Activated T-cell treated with anti-CD3 and anti-CD28 coated beads, Interleukin-2, amount 50 U/mL, for 1 hour (primary cell): ENCODE measurements around the gene RAB3GAP2.
"Not testable (repeated sequence)": the region's sequence is repeated elsewhere in the genome, so short reads cannot be mapped to it uniquely, and the experiment has no call there.

Experiments used
- DNase-seq: peaks from one replicate; pipeline ENCODE4 v3.0.0-alpha.2; 2020

Gene RAB3GAP2

GRCh38 chr1:220186752-220187151 lies 85.5 kb downstream of the RAB3GAP2 start:
- no peak for DNase-seq

- DNase-seq: no peak
Observed at GRCh38 chr1:220184506-220184905, 87.7 kb downstream of the RAB3GAP2 start.

- DNase-seq: no peak
Observed at GRCh38 chr1:220182656-220183055, 89.6 kb downstream of the RAB3GAP2 start.

DNA sequence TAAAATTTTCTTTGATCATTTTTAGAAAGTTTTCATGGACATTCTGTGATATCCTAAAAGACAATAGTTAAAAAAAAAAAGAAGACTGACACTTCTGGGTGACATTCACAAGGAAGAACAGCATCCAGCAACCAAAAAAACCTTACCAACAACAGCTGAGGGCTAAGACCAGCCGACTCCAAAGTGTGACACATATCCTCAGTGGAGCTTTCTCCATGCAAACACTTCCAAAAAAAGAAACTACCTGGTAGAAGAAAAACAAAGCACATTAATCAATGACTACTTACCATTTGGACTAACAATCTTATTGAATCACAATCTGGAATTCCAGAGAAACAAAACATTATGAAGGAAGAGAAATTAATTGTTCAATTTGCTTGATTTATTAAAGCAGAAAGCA lies 90.1 kb downstream of the RAB3GAP2 start:
- DNase-seq: no peak

DNA sequence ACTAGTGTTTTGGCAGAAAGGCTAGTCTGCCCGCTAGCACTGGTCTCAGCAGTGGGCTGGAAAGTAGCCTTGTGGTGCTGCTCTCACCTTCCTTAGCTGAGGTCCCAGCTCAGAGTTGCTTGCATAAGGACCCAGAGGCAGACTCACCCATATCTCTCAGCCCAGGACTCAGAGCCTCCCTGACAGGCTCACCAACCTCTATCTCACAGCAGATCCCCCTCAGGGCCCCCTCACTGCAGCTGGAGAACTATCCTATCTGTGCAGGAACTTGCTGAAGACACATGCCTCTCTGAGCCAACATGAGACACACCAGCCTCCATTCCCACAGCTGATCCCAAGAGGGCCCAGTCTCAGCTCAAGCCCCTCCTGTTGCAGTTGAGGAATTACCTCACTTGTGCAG lies 95.7 kb downstream of the RAB3GAP2 start:
- no peak for DNase-seq

DNA sequence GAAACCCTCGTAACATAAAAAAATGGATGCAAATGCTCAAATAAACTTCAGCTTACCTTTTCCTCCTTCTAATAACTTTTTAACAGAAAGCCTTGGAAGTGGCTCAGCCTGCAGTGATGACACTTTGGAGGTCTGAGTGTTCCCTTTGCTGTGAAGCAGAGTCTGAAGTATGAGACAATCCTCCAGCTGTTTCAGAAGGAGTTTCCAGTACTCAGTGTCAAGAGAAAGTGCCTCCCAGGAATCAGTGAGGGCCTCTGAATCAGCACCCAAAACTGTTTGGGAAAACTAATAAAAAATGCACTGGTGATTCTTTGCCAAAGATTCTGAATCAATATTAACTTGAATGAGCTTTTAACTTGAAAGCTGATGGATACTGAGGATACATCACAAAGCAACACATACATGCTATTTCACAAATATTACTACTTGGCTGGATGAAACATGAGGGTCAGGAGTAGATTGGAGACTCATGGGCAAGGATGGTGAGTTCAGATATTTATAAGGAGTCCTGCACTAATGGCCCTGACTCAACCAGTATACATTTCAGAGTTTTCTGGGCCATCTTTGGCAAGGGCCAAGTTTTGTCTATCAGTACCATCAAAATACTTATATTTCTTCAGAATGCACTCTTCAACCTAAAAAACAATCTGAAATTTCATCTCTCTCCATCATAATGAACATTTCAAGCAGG lies 101.3 kb downstream of the RAB3GAP2 start:
- no peak for DNase-seq

DNA sequence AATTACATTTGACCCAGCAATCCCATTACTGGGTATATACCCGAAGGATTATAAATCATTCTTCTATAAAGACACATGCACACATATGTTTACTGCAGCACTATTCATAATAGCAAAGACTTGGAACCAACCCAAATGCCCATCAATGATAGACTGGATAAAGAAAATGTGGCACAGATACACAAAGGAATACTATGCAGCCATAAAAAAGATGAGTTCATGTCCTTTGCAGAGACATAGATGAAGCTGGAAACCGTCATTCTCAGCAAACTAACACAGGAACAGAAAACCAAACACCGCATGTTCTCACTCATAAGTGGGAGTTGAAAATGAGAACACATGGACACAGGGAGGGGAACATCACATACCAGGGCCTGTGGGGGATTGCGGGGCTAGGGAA lies 102.4 kb downstream of the RAB3GAP2 start:
- not testable (repeated sequence) for DNase-seq

DNA sequence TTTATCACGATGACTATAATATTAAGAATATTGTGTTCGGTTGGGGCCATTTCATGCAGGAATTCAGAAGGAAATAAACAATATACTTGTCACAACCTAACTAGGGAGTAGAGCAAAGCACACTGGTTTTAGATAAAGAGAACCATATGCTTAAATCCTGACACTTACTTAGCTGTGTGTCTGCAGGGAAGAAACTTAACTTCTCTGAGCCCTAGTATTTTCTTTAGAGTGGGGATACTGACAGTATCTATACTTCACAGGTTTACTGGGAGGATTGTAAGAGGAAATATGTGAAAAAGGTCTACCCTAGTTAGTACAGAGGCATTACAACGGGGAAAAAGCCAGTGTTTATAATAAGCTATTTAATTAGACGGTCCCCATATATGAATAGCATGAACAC lies 105.4 kb downstream of the RAB3GAP2 start:
- DNase-seq: no peak

GRCh38 chr1:220164517-220164916 lies 107.7 kb downstream of the RAB3GAP2 start:
- DNase-seq: no peak

- no peak for DNase-seq
Observed at GRCh38 chr1:220164116-220164515, 108.1 kb downstream of the RAB3GAP2 start.

DNA sequence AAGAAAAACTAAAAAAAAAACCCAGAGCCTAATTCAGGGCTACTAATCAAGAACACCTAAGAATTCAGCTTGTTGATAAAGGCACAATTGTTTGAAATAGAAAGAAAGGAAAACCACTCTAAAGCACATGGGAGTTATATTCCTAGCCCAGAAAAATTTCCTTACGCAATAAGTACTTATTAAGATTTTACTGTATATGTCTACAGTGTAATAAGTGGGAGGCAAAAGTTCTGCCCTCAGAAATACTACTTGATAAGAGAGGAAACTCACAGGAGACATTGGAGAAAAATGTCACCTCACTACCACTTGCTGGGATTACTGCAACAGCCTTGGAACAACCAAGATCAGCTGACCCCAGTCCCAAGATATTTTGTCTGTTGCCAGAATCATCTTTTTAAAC lies 112.2 kb downstream of the RAB3GAP2 start:
- DNase-seq: no peak

- DNase-seq: no peak
Observed at GRCh38 chr1:220159041-220159440, 113.2 kb downstream of the RAB3GAP2 start.

DNA sequence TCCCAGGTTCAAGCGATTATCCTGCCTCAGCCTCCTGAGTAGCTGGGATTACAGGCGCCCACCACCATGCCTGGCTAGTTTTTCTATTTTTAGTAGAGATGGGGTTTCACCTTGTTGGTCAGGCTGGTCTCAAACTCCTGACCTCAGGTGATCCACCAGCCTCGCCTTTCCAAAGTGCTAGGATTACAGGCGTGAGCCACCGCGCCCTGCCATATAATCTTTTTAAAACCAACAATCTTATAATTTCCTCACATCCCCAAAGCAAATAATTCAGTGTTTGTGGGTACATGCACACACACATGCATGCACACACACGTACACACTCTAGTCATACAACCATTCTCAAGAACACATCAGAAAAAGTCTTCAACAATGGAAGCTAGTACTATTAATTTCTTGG lies 113.7 kb downstream of the RAB3GAP2 start:
- DNase-seq: not testable (repeated sequence)

DNA sequence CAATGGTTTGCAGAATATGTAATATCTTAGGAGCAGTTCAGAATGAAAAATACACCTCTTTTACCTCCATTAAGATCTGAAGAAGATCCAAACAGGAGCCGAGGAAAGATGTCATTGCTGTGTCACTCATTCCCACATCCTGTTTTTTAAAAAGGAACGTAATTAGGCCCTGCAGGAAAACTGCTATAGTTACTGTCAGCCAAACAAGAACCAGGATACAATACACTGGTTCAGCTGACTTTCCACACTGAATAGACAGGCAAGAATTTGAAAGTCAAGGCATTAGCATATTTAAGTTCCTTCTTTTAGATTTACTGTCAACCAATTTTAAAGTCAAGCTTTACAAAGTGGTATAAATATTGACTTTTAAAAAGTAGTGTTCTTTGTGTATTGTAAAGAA lies 114.5 kb downstream of the RAB3GAP2 start:
- no peak for DNase-seq

DNA sequence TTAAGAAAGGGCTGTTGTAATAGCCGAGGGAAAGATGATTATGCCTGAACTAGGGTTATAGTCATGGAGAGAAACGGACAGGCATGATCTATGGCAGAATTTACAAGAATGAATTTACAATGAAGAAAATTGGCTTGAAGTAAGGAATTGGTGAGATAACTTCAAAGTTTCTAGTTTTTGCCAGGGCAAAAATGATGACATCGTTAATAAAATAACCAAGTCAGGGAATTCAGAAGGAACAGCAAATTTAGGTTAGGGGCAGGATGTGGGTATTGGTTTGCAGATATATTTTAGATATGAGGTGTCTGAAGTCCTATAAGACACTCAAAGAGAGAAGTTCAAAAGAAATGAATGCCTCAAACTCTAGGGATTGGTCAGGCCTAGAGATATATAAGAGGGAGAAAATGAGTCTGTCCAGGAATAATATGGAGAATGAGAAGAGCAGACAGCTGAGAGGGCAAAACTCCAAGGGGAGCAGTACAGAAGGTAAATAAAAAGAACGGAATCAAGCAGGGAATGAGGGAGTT lies 115.6 kb downstream of the RAB3GAP2 start:
- DNase-seq: no peak

DNA sequence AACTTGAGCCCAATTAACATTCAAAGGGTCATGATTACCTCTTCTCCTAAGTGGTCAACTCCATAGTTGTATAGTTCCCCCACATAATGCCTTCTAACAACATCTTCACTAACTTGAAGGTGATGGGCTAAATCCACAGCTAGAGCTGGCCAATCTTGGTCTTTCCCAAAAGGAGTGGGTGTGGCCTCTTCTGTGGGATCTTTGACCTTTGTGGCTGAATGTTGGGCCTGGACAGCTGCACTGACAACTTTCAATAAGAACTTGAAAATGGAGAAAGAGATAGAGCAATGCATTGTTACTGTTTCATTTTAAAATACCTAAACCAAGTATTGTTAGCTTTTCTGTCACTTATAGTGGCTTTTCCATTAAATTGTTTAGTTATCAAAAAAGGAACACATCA lies 119.1 kb downstream of the RAB3GAP2 start:
- DNase-seq: no peak

DNA sequence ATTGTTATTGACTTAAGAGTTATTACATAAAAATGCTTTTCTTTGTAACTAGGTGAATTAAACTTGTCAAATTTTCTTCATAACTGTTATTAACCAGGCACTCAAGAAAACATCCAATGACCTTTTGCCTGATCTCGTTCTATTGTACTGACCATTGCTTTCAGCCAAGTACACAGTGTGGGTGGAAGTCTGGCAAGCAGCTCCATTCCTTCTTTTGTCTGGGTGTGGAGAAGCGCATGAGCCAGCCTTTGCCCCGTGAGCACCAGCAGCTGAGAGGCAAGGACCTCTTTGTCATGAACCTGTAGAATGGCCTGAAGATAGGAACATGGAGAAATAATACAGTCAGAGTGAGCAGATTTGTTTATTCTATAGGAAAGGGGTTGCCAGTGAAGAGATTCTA lies 120.8 kb downstream of the RAB3GAP2 start:
- no peak for DNase-seq

GRCh38 chr1:220149742-220150141 lies 122.5 kb downstream of the RAB3GAP2 start:
- no peak for DNase-seq

DNA sequence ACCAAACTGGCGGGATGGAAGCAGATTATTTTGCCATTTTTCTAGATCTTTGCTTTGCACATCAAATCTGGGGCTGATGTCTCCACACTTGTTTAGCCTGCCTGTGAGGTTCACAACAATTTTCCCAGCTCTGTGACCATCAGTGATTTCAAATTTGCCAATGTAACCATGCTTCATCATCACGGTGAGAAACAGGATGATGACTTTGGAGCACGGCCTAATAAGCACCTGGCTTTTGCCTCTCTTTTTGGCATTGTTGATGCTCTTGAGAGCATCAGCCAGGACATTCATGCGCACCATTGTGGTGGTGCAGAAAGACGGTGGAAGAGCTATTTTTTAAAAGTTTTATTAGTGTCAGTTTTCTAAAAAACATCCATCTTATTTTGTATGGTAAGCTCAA lies 128.2 kb downstream of the RAB3GAP2 start:
- no peak for DNase-seq

- no peak for DNase-seq
Observed at GRCh38 chr1:220139966-220140365, 132.3 kb downstream of the RAB3GAP2 start.

DNA sequence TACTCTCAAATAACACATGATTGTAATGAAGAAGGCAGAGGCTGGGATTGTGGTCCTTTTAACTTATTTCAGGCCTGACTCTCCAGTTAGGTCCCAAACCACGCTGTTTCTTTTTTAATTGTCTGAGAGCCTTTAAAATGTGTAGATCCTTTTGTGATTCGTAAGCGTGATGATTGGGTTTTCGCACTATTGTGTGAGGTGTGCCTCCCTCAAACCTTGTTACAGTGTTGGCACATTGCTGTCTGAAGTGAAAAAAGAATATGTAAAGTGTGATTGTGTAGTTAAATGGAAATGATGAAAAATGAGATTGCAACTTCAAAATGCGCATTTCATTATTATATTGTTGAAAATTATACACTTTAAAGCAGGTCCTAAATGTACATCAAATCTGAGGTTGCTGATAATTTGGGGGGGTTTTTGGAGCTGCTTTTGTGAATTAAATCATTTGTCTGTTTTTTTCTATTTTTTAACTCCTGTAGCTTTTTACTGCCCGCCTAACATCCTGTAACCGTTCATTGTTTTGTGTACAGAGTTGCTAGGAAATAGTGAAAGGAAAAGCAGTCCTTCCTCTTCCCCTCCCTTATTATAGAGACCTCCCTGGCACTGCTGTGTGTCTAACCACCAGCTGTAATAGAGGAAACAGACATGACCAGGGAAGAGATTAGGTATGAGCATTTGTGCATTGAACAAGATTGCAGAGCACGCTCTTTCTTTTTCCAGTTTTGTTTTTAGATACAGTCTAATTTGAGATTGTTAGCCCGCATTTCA lies 135.1 kb downstream of the RAB3GAP2 start:
- DNase-seq: no peak

- DNase-seq: no peak
Observed at GRCh38 chr1:220135755-220136154, 136.5 kb downstream of the RAB3GAP2 start.

DNA sequence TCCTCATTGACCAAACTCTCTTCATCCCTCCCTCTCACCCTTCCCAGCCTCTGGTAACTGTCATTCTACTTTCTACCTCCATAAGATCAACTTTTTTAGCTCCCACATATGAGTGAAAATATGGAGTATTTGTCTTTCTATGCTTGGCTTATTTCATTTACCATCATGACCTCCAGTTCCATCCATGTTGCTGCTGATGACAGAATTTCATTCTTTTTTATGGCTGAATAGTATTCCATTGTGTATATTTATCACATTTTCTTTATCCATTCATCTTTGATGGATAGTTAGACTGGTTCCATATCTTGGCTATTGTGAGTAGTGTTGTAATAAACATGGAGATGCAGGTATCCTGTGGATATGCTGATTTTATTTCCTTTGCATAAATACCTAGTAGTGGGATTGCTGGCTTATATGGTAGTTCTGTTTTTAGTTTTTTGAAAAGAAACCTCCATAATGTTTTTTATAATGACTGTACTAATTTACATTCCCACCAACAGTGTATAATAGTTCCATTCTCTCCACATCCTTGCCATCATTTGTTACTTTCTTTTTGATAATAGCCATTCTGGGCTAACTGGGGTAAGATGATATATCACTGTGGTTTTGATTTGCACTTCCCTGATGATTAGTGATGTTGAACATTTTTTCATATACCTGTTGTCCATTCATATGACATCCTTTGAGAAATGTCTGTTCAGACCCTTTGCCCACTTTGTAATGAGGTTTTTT lies 142.6 kb downstream of the RAB3GAP2 start:
- no peak for DNase-seq

DNA sequence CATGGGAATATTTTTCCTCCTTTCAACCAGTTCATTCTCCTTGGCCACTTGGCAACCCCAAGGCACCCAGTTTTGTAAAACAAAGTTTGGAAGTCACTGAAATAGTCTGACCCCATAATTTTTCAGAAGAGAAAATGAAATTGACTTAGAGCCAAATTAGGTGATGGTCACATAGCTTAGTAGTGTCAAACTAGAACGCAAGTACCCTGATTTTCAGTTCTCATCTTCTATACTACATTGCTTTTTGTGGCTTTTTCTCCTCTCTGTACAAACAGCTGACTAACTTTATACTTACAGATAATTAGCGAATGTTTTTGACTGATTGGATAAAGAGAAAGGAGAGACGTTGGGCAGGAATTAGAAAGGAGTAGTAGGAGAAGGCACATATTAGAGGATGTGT lies 145.2 kb downstream of the RAB3GAP2 start:
- no peak for DNase-seq
